NCI-H2227 treated with DMSO at 0.1 percent for 48 hours (cell line): ENCODE results near the gene HLCS.

Experiments used
- DNase-seq: peaks from one replicate; lab custom pipeline; 2025; lab: John Stamatoyannopoulos, UW

HLCS gene

DNA sequence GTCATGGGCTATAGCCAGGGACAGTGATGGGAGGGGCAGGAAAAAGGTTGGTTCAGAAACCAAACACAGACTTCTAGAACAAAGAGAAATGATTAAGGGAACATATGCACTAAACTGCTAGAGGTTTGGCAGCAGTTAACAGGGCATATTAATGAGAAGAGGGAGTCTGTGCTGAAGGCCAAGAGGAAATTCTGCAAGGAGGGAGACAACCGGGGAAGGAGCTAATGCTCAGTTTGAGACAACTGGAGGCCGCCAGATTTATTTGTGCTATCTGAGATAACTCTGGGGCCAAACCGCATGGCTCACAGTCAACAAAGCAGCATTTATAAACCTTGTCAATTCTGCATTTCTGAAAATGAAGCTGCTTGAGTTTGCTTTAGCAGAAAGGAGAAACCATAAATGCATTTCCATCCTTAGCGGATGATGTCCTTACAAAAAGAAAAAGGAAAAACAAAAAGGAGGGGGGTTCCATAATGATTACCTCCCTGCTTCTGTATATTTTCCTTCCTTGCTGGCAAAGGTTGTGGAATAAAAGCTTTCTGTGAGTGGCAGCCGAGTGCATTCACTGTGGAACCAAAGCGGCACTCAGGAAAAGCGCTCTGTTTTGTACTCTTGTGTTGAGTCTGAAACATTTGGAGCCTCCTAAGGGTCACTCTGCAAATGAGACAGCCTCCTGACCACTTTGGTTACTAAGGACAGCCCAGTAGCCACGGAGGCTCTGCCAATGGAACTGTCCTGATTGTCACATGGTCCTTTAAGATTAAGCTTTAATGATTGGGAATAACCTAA, 197.2 kb downstream of the HLCS start:
- DNase-seq = no peak

DNA sequence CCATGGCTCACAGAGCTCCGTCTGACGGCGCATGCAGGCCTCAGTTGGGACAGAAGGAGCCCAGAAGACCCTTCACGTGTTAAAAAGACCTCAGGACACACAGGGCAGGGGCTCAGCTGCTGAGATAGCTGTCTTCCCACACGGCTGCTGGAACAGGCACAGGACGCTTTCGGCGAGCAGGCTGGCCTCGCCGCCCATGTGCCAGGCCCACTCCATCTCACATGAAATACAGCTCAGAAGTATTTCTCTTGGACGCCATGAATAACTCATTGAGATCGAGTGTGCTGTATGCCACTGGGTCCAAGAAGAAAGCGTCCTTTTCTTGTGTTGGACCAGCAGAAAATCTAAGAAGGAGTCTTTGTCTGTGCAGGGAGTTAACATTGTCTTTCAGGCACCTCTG, 198.0 kb downstream of the HLCS start:
- no peak for DNase-seq

DNA sequence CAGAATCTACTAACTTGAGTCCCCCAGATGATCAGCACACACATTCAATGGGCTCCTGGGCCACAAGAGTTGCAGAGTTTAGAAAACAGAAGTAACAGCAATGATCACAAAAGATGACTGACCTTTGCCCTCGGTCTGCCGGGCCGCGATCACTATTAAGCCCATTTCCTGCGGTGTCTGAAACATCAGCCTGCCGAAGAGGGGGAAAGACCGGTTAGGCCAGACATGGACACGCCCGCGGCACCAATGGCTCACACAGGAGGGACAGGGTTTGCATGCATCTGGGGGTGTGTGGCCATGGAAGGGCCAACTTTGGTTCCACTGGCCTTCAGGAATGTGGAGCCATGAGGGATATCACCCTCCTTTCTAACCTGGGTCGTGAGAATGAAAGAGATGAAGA, 199.4 kb downstream of the HLCS start:
- DNase-seq = no peak

DNA sequence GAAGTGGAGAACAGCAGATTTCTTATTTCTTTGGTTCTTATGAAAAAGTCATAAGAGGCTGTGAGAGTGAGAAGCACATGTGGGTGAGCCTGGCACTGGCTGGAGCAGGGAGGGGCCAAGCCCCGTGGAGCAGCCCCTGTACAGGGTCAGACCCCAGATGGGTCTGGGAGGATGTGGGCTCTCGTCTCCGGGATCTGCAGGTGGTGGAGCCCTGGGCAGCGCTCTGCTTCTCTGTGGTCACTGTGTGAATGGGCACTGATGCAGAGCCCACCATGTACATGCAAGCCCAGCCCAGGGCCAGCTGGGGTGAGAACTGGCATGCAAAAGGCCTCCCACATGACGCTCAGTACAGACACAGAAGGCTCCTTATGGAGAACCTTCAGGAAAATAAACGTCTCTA, 200.0 kb downstream of the HLCS start:
- DNase-seq = no peak

DNA sequence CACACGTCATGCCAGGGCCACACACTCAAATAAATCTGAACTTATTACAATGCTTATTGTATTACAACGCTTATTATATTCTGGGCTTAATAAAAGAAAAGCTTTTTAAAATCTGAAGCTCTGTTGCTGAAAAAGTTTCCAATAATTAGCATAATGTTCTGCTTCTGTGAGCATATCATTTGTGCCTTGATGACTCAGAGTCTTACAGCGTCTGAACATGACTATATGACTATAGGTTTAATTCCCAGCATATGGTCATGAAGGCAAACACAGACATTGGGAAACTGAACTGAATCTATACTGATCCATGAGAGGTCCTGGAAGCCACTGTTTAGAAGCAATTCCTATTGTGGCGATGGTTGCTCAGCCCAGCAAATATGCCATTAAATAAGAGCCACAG, 201.2 kb downstream of the HLCS start:
- DNase-seq = no peak

DNA sequence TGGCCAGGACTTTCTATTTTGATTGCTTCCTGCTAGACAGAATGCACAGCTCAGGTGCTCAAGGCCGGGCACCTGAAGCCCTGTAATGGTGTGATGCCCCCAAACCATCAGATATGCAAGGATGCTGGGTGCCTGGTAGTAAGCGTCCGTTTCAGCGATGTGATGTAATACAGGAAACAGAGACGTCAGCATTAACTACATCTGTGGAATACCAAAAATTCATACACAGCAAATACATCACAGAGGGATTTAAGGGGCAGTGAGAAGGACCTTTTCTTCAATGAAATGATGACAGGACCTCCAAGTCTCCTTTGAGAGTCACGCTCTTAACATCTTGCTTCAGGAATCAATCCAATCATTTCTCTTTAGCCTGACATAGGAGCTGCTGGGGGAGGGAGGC, 203.2 kb downstream of the HLCS start:
- no peak for DNase-seq

DNA sequence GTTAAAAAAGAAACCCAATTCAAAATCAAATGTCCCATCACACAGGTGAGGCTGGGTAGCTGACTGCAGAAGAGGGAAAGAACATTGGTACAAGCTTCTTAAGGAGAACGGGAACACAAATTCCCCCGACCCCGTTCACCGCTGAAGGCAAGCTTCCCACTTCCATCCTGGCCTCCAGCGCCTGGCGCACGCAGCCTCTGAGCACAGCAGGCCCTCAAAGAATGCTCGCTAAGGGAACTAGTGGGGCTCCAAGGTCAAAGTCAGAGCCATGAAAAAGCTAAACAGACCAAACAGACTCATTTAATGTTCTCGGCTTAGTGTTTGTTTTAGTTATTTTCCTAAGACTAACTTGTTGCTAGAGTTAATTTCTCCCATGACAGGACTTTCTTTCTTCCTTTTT, 203.8 kb downstream of the HLCS start:
- DNase-seq = no peak

DNA sequence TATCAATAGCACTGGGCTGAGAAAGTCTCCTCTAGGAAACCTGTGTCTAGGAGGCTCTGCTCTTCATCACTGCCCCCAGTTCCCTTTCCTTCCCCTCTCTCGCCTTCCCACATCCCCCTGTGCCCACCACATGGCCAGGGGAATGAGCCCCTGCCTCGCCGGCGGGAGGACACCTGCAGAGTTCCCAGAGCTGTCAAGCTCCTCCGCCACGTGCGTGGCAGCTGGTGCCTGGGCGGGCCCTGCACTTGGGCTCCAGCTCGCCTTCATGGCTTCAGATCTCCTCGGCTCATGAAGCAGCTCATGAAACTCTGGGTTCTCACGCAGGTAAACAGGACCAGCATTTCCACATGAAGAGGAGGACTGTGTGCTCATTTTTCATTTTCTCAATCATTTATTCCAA, 204.8 kb downstream of the HLCS start:
- no peak for DNase-seq

DNA sequence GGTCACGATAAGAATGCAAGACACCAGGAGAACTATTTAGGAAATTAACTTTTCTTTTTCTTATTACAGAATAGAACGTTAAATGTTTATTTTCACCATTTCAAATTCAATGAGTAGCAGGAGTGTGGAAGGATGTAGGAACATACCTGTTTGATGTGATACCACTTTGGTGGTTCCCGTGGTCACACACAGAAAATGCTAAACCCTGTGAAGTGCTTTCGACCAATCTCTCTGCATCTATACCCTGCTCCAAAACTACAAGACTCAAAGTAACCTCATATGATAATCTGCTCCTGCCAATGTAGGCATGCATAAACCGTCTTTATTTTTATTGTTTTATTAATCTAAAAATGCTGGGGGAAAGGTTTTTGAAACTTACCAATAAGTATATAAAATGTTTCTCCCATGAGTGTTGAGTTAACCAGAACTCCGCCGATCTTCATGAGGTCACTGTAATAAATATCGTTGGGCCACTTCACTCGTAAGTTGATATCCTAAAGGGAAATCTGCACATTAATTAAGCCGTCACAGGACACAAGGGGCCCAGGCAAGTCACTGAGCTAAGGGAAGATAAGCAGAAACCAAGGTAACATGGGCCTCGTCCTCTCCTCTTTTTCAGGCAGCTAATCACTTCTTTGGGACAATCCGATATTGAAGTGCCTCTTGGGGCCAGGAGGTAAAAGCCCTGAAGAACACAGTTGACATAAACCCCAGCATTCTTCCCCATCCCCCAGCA, 207.0 kb downstream of the HLCS start:
- DNase-seq = no peak

DNA sequence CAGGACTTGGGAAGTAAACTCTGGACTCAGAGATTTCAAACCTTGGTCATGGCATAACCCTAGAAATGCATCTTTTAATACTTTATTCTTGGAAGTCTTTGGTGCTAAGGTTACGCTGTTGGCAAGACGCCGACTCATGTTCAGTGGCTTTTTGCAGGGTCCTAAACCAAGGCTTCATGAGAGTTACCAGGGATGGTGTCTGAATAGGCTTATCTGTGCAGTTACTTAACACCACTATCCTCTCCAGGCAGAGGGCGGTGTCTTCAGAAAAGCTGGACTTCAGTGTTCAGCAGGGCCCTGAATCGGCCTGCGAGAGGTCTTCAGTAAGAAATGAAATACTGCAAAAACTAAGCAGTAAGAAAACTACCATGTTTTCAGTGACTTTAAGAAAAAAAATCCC, 209.3 kb downstream of the HLCS start:
- no peak for DNase-seq

DNA sequence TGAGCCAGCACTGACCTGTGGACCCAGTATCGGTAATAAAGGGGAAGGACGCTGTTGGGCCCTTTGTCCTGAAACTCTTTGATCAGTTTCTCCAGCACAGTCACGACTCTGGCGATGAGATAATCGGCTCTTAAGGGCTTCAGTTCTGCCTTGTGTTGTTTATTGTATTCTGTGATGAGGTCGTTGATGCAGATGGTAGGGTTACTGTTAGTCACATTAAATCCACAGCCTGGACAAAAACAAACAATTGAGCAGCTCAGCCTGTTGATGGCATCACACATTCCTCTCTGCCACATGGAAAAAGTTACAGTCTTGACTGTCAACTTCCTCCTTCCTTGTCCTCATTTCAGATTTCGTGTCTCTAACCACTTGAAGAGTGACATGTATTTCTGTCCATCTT, 209.9 kb downstream of the HLCS start:
- DNase-seq = no peak

DNA sequence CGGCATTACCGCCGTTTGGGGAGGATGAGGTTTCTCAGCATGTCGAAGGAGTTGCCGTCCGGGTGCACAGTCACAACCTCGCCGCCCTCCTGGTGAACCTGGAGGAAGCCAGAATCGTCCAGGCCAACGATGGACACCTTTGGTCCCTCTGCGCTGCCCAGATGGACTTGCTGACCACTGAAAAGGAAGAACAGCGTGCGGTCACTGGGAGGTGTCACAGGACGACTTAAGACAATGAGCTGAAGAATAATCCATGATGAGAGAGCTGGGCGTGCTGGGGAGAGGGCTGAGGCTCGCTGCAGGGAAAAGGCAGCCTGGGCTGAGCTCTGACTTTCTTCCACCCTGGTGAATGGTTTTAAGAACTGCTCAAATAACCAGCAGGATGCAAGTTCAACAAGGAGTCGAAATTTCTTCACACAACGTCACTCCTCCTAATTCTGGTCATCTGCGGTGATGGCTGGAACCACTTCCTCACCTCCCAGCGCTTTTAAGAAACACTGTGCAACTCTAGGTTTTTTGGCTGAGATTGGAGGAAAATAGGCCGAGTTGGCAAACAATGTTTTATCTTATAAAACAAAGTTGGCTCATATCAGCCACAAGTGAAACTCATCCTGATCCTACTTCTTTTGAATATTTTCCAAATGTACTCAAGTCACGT, 212.1 kb downstream of the HLCS start:
- DNase-seq = no peak

DNA sequence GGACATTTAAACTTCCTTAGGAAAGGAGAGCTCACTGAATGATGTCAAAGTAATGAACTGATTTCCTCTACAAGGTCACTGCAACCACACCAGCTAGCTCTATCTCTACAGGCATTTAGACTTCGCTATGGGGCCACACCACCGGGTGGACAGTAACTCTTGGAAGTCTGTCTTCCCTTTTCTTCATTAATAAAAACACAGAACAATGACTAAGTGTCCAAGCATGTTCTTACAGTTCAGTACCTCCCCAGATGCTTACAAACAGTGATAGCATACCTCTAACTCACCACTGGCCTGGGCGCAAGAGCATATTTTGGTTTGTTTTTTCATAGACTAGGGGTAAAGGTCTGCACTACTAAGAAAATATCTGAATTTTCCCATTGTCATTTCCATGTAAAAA, 212.9 kb downstream of the HLCS start:
- DNase-seq = no peak

DNA sequence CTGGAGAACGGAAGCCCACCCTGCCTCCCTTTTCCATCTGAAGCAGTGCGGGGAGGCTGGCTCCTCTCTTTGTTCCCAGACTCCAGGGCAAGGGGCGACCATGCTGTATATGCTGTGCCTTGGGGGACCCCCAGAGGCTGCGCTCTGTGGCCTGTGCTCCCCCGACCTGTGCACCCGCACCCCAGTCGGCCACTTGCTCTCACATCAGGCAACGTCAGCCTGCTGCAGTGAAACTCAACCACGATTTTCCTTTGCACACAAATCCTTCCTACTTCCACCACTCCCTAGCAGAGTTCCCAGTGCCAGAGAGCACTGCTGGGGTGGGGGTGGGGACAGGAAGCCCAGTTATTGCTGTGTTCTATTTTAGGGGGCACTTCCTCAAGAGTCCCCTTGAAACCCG, 215.1 kb downstream of the HLCS start:
- DNase-seq = no peak

DNA sequence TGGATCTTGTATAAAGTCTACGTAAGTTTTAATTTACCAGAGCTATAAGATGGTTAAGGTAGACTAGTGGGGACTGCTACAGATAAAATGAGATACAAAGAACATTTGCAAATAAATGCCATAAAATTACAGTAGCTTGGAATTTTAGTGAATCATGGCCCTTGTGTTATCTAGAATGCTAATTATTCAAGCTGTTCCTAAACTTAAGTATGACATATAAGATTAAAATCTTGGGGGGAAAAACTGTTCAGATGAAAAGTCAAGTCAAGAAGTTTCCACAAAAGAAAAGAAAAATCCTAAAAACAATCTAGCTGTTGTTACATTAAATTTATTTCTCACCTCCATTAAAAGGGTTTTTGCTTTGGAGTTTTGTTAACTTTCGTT, 215.9 kb downstream of the HLCS start:
- DNase-seq = no peak

DNA sequence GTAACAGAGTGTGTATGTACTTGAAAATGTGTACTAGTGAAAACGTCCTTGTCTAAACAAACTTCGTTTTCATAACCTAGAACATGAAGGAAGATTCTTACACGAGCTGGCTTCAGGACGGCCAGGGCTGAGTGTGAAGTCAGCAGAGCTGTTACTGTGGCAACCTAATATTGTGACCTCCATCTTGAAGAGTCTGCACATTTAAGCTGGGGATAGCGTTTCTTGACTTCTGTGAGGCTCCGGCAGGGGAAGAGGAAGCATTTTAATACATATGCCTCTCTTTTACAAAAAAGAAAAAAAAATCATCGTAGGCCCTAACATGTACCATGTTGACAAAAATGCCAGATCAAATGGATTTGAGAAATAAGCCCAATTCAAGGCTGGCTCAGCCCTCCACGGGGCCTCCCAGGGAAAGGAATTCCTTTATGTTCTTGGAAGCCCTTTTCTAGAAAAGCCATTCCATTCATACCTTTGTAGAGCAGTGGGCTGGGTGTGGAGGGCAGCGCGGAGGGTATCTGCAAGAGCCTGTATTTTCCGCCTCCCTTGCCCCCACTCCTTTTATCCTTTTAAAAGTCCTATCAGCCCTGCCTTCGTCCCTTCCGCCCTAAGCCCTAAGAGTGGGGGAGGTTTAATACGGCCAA, 216.4 kb downstream of the HLCS start:
- DNase-seq = no peak

DNA sequence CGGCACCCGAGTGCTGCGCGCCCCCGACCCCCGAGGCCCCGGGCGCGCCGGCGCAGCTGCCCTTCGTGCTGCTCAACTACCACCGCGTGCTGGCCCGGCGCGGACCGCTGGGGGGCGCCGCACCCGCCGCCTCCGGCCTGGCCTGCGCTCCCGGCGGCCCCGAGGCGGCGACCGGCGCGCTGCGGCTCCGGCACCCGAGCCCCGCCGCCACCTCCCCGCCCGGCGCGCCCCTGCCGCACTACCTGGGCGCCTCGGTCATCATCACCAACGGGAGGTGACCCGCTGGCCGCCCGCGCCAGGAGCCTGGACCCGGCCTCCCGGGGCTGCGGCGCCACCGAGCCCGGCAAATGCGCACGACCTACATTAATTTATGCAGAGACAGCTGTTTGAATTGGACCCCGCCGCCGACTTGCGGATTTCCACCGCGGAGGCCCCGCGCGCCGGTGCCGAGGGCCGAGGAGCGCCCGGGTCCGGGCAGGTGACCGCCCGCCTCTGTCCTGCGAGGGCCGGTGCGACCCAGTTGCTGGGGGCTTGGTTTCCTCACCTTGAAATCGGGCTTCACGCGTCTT, 218.6 kb downstream of the HLCS start:
- peak; percentile 60 for DNase-seq

DNA sequence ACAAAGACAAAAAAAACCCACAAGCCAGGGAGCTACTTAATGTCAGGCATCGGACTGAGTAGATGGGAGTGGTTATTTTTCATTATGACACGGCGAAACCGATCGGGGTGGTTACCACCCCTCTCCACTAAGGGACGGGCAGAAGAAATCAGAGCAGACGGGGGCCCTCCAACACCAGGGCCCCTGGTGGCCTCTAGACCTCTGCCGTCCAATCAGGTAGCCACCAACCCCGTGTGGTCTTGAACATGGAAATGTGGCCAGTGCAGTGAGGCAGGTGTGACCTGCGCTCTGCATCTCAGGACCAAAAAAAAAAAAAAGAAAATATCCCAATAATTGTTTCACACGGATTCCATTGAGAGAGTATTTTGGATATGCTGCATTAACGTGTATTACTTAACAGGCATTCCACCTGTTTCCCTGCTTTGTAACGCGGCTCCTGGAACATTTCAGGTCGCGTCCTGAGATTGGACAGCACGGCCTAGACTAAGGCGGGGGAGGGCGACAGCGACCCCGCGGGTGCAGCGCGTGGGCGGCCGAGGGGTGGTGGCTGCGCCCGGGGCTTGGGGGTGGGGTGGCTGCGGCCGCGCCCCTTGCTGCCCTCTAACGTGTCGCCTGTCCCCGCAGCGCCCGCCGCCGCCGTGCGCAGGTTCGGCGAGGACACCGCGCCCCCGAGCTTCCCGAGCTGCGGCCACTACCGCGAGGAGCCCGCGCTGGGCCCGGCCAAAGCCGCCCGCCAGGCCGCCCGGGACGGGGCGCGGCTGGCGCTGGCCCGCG, 219.2 kb downstream of the HLCS start:
- no peak for DNase-seq

DNA sequence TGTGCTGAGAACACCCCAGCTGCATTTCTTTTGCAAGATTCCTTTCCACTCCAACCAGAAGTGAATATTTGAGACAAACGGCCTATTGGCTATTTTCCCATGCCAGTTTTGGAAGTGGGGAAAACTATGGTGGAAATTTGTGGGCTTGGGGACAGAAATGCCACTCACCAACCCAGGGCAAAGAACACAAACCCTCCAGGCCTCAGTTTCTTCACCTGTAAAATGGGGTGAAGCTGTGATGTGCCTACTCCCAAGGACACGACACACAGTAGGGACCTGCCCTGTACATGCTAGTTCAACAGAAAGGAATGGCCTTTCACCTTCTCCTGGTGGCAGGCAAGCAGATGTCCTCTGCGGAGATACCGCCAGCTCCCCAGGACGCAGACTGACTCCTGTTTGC, 221.0 kb downstream of the HLCS start:
- no peak for DNase-seq

DNA sequence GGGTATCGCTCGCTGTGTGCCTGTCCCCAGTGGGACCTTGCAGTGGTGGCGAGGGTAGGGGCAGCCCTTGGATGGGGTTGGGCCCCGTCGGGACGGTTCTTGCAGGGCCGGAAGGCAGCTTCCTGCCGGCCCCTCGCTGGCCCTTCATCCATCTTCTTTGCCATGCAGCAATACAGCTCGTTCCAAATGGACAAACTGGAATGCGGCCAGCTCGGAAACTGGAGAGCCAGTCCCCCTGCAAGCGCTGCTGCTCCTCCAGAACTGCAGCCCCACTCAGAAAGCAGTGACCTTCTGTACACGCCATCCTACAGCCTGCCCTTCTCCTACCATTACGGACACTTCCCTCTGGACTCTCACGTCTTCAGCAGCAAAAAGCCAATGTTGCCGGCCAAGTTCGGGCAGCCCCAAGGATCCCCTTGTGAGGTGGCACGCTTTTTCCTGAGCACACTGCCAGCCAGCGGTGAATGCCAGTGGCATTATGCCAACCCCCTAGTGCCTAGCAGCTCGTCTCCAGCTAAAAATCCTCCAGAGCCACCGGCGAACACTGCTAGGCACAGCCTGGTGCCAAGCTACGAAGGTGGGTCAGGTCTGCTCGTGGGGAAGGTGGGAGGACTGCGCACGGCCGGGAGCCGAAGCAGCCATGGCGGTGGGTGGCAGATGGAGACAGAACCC, 221.8 kb downstream of the HLCS start:
- no peak for DNase-seq

DNA sequence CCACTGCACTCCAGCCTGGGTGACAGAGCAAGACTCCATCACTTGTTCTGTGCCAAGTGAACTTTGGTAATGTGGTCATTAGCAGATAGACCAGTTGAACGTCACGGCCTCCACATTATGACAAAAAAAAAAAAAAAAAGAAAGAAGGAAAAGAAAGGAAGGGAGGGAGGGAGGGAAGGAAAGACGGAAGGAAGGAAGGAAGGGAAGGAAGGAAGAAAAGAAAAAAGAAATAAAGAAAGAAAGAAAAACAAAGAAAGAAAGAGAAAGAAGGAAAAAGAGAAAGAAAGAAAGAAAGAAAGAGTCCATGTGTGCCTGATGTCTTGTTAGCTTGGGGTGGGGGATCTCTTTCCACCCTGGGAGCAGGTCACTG, 222.3 kb downstream of the HLCS start:
- no peak for DNase-seq
